ENCODE data around the gene S100A7A. TPM values are rescaled to one million over a fixed set of nuclear protein-coding genes. Genes with fewer than 3 reads are reported as not detected.
"Not testable (repeated sequence)": the region's sequence is repeated elsewhere in the genome, so short reads cannot be mapped to it uniquely, and the experiment has no call there.

Gene S100A7A
- polyA plus RNA-seq, 1 donor from 2014 or later = not detected

DNA sequence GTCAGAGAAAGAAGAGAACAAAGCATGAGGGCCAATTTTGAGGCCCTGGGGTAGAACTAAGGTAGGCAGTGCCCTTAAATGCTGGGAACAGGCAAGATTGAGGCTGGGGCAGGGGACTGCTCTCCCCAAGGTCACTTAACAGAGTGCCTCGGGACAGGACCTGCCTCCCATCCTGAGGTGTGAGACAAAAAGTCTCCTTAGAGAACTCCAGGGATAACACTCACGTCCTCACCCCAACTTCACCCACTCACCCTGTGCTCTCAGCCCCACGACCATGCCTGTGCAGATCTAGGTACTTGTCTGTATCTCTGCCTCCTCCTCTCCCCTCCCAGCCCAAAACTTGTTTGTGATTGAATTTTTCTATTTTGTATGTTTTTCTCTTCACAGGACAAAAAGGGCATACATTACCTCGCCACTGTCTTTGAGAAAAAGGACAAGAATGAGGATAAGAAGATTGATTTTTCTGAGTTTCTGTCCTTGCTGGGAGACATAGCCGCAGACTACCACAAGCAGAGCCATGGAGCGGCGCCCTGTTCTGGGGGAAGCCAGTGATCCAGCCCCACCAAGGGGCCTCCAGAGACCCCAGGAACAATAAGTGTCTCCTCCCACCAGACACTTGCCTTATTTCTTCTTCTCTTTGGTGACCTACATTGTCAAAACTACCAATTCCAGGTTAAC is 2.6 kb downstream of the S100A7A start:
- H3K4me3 ChIP-seq (ENCODE audit: low read length); H3K36me3 ChIP-seq (ENCODE audit: insufficient read depth, low read length); H3K9me2 ChIP-seq (ENCODE audit: insufficient read depth, low read length); H3K79me2 ChIP-seq (replicated peaks; ENCODE audit: insufficient read depth, low read length); H3F3A ChIP-seq (ENCODE audit: insufficient read depth, low read length, poor library complexity, severe bottlenecking); H2AFZ ChIP-seq (ENCODE audit: low read depth, low read length); H3K9me3 ChIP-seq (ENCODE audit: low read length); H4K20me1 ChIP-seq (ENCODE audit: insufficient read depth); H3K27ac ChIP-seq (ENCODE audit: low read length); H3K4me2 ChIP-seq (ENCODE audit: low read length); H3K9ac ChIP-seq (ENCODE audit: low read length): not testable (repeated sequence)
- H3K27me3 ChIP-seq (ENCODE audit: insufficient read depth, low read depth, low read length) = peaks cover 11% of the 10 kb centered on the region

DNA sequence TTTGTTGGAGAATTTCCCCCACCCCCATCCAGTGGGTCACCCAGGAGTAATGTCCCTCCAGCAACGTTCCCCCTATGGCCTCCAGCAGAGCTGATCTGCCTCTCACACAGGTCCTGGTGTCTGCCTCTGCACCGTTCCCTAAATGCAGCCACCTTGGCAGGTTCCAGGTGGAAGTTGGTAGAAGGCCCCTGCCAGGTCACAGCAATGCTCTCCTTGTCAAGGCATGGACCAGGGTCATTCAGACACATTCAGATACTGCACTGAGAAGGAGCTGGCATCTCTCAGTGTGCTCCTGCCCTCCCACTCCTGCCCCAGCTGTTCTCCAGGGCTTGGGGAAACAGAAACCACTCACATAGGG is 3.1 kb downstream of the S100A7A start:
- H3K4me3 ChIP-seq (ENCODE audit: low read length); H2AFZ ChIP-seq (ENCODE audit: low read depth, low read length); H3K27ac ChIP-seq (ENCODE audit: low read length); H3K9me3 ChIP-seq (ENCODE audit: low read length); H3K36me3 ChIP-seq (ENCODE audit: insufficient read depth, low read length); H3K9me2 ChIP-seq (ENCODE audit: insufficient read depth, low read length); H3K79me2 ChIP-seq (replicated peaks; ENCODE audit: insufficient read depth, low read length); H3K9ac ChIP-seq (ENCODE audit: low read length); H3K4me2 ChIP-seq (ENCODE audit: low read length); H3F3A ChIP-seq (ENCODE audit: insufficient read depth, low read length, poor library complexity, severe bottlenecking); H4K20me1 ChIP-seq (ENCODE audit: insufficient read depth): not testable (repeated sequence)
- H3K27me3 ChIP-seq (ENCODE audit: insufficient read depth, low read depth, low read length) = peaks cover 11% of the 10 kb centered on the region

DNA sequence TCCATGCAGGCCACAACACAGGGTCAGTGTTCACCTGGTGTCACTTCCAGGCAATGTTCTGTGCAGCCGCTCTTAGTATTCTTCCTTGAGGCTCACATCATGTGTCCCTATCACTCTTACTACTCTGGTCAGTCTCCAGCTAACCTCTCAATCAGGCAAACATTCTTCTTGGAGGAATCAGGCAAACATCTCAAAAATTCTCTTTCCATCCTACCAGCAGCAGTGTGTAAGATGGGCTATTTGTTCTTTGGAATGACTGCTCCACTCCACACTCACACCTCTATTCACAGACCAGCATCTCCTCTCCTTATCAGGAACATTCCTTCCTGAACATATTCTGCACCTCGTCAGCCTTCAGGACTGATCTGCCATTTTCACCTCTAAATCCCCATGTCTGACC is 4.0 kb downstream of the S100A7A start:
- no peak overlapping the region for H3K4me2 ChIP-seq (ENCODE audit: low read length)
- no peaks in the 10 kb centered on the region for H3F3A ChIP-seq (ENCODE audit: insufficient read depth, low read length, poor library complexity, severe bottlenecking)
- TF ChIP-seq, protein P1, sequence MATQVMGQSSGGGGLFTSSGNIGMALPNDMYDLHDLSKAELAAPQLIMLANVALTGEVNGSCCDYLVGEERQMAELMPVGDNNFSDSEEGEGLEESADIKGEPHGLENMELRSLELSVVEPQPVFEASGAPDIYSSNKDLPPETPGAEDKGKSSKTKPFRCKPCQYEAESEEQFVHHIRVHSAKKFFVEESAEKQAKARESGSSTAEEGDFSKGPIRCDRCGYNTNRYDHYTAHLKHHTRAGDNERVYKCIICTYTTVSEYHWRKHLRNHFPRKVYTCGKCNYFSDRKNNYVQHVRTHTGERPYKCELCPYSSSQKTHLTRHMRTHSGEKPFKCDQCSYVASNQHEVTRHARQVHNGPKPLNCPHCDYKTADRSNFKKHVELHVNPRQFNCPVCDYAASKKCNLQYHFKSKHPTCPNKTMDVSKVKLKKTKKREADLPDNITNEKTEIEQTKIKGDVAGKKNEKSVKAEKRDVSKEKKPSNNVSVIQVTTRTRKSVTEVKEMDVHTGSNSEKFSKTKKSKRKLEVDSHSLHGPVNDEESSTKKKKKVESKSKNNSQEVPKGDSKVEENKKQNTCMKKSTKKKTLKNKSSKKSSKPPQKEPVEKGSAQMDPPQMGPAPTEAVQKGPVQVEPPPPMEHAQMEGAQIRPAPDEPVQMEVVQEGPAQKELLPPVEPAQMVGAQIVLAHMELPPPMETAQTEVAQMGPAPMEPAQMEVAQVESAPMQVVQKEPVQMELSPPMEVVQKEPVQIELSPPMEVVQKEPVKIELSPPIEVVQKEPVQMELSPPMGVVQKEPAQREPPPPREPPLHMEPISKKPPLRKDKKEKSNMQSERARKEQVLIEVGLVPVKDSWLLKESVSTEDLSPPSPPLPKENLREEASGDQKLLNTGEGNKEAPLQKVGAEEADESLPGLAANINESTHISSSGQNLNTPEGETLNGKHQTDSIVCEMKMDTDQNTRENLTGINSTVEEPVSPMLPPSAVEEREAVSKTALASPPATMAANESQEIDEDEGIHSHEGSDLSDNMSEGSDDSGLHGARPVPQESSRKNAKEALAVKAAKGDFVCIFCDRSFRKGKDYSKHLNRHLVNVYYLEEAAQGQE (IDR thresholded peaks at IDR 0.05; ENCODE audit: borderline replicate concordance) = no peak
- TF ChIP-seq EP300 (conservative IDR thresholded peaks at IDR 0.05; ENCODE audit: poor library complexity, severe bottlenecking) (no peak), POLR2AphosphoS5 (IDR thresholded peaks at IDR 0.05) (no peak), EZH2 (IDR thresholded peaks at IDR 0.05; ENCODE audit: borderline replicate concordance, insufficient read depth, low read length, poor library complexity, severe bottlenecking) (no peak), MXI1 (conservative IDR thresholded peaks at IDR 0.05; ENCODE audit: poor library complexity, severe bottlenecking) (no peak), RAD21 (conservative IDR thresholded peaks at IDR 0.05) (no peak), TAF1 (IDR thresholded peaks at IDR 0.05; ENCODE audit: low read depth) (no peak), SMC3 (conservative IDR thresholded peaks at IDR 0.05; ENCODE audit: poor library complexity) (no peak)
- TF ChIP-seq, protein P2, sequence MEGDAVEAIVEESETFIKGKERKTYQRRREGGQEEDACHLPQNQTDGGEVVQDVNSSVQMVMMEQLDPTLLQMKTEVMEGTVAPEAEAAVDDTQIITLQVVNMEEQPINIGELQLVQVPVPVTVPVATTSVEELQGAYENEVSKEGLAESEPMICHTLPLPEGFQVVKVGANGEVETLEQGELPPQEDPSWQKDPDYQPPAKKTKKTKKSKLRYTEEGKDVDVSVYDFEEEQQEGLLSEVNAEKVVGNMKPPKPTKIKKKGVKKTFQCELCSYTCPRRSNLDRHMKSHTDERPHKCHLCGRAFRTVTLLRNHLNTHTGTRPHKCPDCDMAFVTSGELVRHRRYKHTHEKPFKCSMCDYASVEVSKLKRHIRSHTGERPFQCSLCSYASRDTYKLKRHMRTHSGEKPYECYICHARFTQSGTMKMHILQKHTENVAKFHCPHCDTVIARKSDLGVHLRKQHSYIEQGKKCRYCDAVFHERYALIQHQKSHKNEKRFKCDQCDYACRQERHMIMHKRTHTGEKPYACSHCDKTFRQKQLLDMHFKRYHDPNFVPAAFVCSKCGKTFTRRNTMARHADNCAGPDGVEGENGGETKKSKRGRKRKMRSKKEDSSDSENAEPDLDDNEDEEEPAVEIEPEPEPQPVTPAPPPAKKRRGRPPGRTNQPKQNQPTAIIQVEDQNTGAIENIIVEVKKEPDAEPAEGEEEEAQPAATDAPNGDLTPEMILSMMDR (IDR thresholded peaks at IDR 0.05; ENCODE audit: poor library complexity, severe bottlenecking) = no peak
- no peaks in the 10 kb centered on the region for H3K36me3 ChIP-seq (ENCODE audit: insufficient read depth, low read length)
- H3K9me2 ChIP-seq (ENCODE audit: insufficient read depth, low read length) = no peaks in the 10 kb centered on the region
- H3K9me3 ChIP-seq (ENCODE audit: low read length) = no peaks in the 10 kb centered on the region
- no peak overlapping the region for H3K27ac ChIP-seq (ENCODE audit: low read length)
- no peak overlapping the region for H2AFZ ChIP-seq (ENCODE audit: low read depth, low read length)
- no peaks in the 10 kb centered on the region for H3K79me2 ChIP-seq (replicated peaks; ENCODE audit: insufficient read depth, low read length)
- no peaks in the 10 kb centered on the region for H4K20me1 ChIP-seq (ENCODE audit: insufficient read depth)
- H3K27me3 ChIP-seq (ENCODE audit: insufficient read depth, low read depth, low read length) = peaks cover 11% of the 10 kb centered on the region
- no peak overlapping the region for H3K9ac ChIP-seq (ENCODE audit: low read length)
- H3K4me3 ChIP-seq (ENCODE audit: low read length) = no peak overlapping the region
